HG03558 (cell line): ENCODE measurements around the gene SOS2.

Source experiments
- ATAC-seq: cut with Tn5 transposase; IDR thresholded peaks from one replicate; pipeline ENCODE4 v1.9.1; 2021; ENCODE audit warnings: moderate number of reproducible peaks; ENCODE audit not compliant: unreplicated experiment; ENCODE audit errors: extremely low read depth

The SOS2 gene

DNA sequence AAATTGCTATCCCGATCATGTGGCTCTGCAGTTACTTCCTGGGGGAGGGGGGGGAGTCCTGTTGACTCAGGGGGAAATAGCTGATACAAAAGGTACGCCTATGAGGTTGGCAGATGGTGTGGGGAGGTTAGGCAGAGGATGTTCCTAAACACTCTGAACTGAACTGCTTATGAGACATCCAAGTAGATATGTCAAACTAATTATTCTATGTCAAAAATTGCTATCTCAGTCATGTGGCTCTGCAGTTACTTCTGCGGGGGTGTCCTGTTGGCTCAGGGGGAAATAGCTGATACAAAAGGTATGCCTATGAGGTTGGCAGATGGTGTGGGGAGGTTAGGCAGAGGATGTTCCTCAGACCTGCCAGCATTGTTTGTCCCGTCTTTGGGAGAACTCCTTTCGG is 109.9 kb downstream of the SOS2 start:
- no peak for ATAC-seq

DNA sequence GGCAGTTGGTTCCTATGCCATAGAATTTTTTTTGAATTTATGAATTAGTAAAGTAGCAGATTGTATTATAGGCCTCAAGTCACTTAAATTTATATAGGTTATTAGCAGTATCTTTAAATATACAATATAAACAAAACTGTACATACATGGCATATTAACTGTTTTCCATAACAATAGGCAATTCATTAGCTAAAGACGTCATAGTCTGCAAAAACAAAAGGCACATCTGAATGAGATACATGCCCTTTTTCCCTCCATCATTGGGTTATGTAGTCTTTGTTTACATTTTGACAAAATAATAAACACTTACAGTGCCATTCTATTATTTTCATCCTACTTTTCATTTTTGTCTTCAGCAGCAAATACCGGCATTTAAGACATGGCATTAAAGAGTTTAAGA is 113.9 kb downstream of the SOS2 start:
- no peak for ATAC-seq

DNA sequence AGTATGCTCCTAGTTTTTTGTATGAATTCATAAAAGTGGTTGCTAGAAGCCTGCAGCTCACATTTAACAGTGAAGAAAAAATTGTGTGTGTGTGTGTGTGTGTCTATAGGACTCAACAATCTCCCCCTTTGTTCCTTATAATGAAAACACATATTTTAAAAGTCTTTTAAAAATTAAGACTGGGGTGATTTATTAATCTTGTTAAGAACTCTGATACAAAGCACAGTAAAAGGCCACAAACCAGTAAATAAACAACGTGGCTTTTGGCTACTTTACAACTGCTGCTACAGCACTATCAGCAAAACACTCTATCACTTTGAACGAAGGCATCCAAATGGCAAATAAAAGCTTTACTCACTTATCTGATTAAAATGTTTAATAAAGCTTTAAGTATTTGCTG is 114.4 kb downstream of the SOS2 start:
- no peak for ATAC-seq

DNA sequence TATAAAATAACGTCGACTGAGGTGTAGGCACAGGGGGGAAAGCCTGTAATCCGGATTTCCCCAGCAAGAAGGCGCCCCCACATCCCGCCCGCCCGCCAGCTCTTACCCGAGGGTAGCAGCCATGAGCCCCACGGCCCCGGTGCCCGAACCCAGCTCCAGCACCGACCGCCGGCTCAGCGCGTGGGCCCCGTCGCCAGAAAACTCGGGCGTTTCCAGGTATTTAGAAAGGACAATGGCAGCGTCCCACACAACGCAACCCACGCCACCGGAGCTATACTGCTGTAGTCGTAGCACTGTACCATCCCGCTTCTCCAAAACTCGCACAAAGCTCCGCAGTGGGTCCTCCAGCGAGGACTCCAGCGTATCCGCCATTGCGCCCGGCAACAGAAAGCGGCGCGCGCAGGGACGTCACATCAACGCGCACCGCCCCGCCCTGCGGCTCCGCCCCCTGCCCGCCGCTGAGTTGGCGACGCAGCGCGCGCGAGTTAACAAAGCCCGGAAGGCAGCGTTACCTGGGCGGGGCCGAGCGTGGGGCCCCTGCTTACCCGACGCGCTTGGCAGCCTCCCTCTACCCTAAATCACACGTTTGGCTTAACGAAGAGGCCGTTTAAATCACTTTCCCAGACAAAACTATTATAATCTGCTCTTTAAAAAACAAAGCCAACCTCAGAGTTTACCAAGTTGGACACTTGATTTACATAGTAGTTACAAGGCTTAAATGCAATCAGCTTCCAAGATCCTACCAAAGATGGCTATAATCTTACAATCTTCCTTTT is 115.0 kb downstream of the SOS2 start, which contains the start of gene VCPKMT:
Gene VCPKMT (minus strand): TSS at position 392 of the 776 bp plus-strand sequence. CDS start 20 bp downstream, at position 372.
- peak; percentile 91 for ATAC-seq

DNA sequence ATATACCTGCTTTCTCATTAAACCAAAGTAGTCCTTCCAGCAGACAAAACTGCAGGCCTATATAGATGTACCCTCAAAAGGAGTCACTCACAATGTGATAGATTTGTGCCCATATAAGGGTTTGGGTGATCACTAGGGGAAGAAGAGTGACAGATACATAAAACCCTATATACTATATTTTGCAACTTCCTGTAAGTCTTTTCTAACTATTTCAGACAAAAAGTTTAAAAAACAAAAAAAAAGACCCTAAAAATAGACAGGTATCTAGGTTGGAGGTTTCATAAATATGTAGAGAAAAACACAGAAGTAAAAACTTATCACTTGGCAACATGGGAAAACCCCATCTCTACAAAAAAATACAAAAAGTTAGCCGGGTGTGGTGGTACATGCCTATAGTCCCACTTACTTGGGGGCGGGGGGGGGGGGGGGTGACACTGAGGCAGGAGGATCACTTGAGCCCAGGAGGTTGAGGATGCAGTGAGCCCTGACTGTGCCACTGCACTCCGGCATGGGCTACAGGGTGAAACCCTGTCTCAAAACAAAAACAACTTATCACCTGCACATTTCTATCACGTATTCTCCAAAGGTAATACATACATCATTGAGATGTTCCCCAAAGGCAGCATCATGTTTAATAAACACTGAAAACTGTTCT is 117.9 kb downstream of the SOS2 start:
- ATAC-seq: no peak

DNA sequence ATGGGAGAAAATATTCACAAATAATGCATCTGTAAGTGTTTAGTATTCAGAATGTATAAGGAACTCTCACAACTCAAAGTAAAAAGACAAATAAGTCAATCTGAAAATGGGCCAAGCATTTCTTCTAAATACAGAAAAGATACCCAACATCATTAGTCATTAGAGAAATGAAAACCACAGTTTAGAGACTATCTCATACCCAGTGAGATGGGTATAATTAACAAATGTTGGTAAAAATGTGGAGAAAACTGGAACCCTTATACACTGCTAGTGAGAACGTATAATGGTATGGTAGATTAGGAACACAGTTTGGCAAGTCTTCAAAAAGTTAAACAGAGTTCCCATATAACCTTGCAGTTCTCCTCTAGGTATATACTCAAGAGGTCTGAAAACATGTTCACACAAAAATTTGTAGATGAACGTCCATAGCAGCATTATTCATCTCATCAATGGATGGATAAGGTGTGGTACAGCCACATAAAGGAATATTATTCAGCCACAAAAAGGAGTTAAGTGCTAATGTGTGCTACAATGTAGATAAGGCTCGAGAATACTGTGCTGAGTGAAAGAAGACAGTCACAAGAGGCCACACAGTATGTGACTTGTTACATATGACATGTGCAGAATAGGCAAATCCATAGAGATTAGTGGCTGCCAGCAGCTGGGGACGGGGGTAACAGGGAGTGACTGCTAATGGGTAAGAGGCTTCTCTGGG is 120.9 kb downstream of the SOS2 start:
- no peak for ATAC-seq

DNA sequence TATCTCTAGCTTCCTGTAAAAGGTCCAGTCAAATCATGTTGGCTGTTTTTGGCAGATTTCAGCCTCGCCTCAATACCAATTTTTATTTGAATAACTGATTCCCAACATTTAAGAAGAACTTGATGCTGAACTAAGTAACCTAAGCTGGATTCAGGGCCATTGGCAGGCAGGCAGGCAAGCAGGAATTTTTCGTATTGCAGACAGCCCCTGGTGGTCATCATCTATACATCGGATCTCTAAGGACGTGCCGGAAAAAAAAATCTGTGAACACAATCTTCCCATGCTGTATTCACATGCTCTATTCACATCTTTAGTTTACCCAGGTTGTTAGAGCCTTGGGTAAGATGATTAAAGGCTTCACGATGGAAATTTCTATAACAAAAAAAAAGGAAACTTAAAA is 122.0 kb downstream of the SOS2 start:
- no peak for ATAC-seq

DNA sequence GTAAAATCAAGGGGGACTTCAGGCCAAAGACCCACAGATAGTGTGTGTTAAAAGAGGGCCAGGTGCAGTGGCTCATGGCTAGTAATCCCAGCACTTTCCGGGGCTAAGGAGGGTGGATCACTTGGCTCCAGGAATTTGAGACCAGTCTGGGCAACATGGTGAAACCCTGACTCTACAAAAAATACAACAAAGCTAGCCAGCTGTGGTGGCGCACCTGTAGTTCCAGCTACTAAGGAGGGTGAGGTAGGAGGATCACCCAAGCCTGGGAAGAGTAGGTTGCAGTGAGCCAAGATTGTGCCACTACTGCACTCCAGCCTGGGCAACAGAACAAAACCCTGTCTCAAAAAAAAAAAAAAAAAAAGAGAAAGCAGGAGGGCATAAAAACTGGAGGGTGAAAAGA is 123.5 kb downstream of the SOS2 start:
- no peak for ATAC-seq

DNA sequence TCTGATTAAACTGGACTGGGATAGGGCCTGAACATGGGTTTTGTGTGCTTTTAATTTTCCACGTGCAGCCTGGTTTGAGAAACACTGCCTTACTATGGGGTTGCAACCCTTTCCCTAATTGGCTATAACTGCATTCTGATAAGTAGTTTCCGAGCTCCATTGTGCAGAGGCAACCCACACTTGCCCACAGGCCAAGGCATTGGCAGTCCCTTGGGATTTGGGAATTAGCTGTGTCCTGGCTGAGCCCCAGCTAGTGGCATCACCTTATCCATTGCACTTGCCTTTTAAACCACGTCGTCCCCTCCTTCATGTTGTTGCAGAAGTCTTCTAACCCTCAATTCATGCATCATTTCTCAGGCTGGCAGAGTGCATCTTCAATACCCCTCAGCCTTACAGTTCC is 125.2 kb downstream of the SOS2 start:
- no peak for ATAC-seq

DNA sequence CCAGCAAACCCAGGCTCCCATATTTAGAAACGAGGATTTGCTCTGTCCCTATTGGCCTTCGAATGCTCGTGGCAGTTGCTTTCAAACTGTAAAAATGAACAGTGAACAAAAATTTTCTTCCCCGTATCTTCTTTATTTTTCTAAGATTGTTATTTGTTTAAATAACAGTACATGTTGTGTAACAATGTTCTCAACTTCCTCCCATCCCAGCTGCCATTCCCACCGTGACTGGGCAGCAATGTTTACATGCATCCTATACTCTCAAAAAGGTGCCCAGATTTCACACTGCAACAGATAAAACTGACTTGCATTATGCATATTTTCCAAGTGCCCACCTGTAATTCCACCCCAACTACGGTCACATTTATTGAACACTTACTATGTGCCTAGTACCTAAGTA is 127.8 kb downstream of the SOS2 start:
- ATAC-seq: no peak

DNA sequence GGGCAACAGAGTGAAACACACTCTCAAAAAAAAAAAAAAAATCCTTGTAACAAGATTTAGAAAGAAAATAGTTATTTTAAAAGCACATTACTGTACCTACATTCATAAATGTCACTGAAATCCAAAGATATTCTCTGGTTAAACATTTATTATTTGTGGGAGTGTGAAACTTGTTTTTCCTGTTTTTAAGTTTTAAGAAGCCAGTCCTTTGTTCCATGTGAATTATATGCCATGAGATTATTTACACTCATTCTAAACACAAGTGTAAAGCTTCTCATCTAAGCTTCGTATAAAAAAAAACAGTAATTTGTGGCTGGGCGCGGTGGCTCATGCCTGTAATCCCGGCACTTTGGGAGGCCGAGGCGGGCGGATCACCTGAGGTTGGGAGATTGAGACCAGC is 130.0 kb downstream of the SOS2 start:
- ATAC-seq: no peak

DNA sequence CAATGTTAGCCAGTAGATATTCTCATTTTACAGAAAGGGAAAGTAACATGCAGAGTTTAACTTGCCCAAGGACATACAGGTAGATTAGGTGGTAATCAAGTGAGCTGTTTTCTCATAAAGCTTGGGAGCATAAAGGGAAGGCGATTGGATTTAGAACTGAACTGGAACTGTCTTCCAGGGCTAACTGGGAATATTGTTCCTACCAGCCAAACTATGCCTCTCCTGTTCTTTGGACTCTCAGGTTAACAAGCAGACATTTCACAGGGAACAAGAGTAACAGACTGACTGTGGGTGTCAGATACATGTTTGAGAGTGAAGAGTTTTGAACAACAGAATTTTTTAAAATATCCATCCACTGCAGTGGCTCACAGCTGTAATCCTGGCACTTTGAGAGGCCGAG is 130.6 kb downstream of the SOS2 start:
- ATAC-seq: no peak

DNA sequence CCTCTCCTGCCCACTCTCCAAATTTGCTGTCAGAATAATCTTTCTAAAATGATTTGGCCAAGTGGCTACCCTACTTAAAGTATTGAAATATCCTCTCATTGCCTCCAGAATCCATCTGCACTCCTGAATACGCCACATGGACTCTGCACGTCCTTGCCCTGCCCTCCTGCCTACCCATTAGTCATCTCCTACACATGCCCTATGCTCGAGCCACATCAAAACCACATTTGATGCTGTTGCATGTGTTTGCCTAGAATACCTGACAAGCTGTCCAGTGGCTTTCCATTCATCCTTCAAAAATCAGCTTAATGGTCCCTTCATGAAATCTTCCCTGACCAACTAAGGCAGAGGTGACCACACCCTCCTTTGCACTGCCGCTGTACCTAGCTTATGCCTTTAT is 132.0 kb downstream of the SOS2 start:
- no peak for ATAC-seq

DNA sequence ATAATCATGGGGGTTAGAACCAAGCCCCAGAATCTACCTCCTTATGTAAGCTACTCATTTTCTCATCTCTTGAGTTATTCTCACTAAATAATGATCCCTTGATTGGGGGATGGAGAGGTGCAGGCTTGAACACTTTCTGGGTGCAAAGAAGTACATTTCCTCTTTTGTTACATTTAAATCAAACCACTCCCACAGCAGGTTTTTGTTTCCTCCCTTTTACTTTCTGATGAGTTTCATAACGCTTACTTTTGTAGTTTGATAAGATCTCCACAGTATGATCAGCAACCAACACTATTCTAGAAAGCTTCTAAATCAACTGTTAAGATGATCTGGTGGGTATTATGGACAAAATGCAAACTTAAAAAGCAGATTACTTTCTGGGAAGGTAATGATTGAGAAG is 135.5 kb downstream of the SOS2 start:
- ATAC-seq: no peak

DNA sequence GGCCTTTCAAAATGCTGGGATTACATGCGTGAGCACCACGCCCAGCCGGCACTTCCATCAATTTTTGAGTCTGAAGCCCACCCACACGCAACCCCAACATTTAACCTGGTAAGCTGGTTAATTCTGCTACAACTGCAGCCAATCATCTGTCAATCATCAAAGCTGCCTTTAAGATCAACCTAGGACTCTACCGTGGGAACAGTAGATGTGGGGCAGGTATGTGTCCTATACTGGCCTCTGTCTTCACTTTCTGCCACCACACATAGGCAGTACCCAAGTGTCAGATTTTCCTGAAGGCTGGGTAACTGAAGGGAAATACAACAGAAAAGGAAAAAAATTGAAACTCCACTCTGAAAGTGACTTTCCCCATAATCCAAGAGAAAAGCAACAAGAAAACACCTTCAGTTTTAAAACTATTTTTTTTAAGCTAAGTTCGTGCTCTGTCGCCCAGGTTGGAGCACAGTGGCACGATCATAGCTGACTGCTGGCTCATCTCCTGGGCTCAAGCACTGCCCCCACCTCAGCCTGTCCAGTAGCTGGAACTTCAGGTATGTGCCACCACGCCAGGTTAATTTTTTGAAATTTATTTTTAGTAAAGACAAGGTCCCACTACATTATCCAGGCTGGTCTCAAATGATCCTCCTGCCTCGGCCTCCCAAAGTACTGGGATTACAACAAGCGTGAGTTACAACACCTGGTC is 137.2 kb downstream of the SOS2 start:
- no peak for ATAC-seq

DNA sequence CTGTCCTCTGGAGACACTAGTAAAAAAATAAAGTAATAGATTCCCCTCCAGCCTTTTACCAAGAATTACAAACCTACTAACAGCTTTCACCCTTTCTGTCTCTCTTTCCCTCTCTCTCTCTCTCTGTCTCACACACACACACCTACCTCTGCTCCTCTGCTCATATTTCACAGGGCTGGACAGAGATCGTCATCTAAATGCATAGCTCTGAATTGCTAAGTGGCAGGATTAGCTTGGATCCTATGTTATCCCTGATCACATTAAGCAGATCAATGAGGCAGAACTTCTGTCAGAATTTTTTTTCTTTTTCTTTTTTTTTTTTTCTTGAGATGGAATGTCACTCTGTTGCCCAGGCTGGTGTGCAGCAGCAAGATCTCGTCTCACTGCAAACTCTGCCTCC is 137.9 kb downstream of the SOS2 start:
- no peak for ATAC-seq

DNA sequence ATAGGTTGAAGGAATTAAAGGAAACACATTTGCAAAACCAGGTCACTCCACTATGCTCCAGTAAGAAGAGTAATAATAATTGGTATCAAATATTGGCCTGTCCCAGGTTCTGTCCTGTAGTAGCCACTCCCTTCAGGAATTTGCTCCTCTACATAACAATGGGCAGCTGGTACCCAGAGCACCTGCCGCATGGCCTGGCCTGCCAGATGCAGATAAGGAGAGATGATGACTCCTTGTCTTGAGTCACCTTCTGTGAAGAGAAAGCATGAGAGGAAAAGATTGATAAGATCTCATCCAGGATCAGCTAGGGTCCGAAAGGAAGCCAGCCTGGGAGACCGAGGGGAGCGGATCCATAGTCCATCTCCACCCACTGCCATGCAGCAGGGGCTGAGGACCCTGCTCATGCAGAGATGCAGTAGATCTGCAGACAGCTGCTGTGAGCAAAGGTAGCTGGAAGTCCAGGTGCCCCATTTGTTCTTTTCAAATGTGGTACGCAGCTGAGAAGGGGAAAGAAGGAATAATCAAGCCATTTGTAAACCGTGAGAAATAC is 139.3 kb downstream of the SOS2 start:
- ATAC-seq: no peak

DNA sequence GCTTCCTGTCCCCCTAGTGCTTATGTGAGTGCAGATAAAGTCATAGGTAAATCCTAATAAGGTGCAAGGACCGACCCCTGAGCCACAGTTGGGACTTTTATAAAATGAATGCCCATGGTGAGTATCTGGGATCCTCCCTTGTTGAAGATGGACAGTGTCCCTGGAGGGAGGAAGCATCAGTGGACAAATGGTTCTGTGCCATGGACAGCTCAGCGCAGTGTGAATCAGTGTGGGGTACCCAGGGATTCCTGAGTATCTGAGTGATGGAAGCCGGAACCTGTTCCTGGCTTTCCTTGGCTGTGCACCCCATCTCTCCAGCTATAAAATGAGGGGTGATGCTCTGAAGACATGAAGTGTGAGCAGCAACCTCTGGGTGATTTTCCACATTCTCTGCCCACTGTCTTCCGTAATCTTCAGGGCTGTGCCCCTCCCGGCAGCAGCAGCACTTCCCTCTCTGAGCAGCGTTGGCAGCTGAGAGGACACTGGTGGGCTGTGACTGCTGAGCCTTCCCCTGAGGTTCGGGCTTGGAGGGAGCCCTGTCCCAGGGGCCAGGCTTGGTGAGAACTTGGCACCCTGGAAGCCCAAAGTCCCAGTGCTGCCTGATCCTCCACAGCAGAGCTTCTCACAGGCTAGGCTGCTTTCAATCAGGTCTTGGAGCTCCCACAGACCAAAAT is 140.0 kb downstream of the SOS2 start:
- no peak for ATAC-seq

DNA sequence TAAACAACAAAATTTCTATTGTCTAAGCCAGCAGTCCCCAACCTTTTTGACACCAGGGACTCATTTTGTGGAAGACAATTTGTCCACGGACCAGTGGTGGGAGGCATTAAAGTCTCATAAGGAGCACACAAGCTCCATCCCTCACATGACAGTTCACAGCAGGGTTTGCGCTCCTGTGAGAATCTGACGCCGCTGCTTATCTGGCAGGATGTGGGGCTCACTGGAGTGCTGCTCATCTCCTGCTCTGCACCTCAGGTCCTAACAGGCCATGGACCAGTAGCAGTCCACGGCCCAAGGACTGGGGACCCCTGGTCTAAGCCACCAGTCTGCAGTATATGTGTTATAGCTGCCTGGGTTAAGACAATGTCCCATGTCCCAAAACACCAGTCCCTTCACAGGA is 142.2 kb downstream of the SOS2 start:
- no peak for ATAC-seq

DNA sequence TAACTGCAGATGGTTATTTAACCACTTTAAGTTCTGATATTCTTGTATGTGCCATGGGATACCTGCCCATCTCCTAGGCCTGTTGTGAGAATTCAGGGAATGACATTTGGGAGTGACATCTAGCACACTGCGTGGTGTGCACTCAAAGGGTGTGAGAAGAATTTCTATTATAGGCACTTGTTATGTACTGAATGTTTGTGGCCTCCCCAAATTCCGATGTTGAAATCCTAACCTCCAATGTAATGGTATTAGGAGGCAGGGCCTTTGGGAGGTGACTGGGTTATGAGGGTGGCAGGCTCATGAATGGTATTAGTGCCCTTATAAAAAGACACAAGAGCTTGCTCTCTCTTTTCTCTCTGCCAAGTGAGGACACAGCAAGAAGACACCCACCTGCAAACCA is 142.6 kb downstream of the SOS2 start:
- ATAC-seq: no peak
